ENCODE results near the gene CAPN12.

The CAPN12 gene

DNA sequence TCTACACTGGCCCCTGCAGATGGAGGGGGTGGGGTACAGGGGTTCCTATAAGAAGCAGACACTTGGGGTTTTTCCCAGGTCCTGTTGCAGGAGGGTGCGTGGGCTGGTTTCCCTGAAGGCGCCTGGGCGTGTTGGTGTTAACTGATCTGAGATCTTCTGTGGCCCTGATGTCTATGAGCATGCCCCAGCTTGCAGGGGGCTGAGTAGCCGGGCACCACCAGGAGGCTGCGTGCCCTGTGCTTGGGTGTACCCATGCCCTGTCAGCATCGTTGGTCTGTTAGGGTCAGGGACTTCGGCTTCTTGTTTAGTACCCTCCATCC lies 45.3 kb downstream of the CAPN12 start:
- no peak overlapping the region for H3K27ac ChIP-seq
- no peak for TF ChIP-seq CTCF (IDR thresholded peaks at IDR 0.05; ENCODE audit: low read depth, low read length)

DNA sequence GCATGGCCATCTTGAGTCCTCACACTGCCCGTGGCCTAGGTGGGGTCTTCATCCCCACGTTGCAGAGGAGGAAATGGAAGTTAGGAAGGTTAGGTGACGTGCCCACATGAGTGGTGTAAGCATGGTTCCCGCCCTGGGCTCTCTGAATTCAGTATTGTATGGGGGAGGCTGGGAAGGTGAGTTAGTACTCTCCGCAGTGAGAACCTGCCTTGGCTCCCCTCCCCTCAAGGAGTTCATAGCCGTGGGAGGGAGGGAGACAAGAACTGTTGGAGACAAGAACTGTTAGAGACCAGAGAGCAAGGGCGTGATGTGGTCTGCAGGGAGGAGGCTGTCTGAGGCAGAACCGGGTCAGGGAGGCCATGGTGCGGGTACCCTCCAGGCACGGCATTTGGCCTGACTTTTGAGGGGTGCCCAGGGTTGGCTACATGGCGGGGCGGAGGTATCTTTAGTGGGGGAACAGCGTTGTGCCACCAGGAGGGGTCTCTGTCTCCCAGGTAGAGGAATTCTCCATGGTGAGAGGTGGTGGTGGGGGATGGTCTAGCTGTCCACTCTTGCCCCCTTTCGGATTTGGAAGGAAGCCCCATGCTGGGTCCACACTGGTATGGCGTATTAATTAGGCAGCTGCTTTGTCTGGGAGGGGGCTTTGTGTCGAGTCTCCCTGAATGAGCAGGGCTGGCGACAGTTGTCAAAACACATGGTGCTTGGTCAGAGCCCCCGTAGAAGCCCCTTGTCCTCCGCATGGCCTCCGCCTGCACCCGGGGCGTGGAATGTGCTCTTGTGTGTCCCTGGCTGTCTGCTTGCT lies 45.8 kb downstream of the CAPN12 start:
- no peak overlapping the region for H3K27ac ChIP-seq
- peaks cover 92% of the 10 kb centered on the region for H3K36me3 ChIP-seq
- no peak for DNase-seq
- H3K9me3 ChIP-seq (ENCODE audit: severe bottlenecking), result no peaks in the 10 kb centered on the region
- no peak overlapping the region for H3K4me3 ChIP-seq (ENCODE audit: low read depth, low read length)
- no peaks in the 10 kb centered on the region for H3K27me3 ChIP-seq (ENCODE audit: insufficient read depth, low read depth, severe bottlenecking)
- no peak for TF ChIP-seq CTCF (IDR thresholded peaks at IDR 0.05; ENCODE audit: low read depth, low read length)

More for the DNA sequence above, 45.3 kb downstream of the CAPN12 start:
- Histone ChIP-seq H3K27me3 (ENCODE audit: insufficient read depth, low read depth, severe bottlenecking) (no peaks in the 10 kb centered on the region), H3K4me3 (ENCODE audit: low read depth, low read length) (no peak overlapping the region), H3K9me3 (ENCODE audit: severe bottlenecking) (no peaks in the 10 kb centered on the region), H3K36me3 (peaks cover 92% of the 10 kb centered on the region)
- no peak for DNase-seq

- Histone ChIP-seq H3K36me3 (peaks cover 92% of the 10 kb centered on the region), H3K4me3 (ENCODE audit: low read depth, low read length) (no peak overlapping the region), H3K27me3 (ENCODE audit: insufficient read depth, low read depth, severe bottlenecking) (no peaks in the 10 kb centered on the region), H3K27ac (no peak overlapping the region), H3K9me3 (ENCODE audit: severe bottlenecking) (no peaks in the 10 kb centered on the region)
- no peak for TF ChIP-seq CTCF (IDR thresholded peaks at IDR 0.05; ENCODE audit: low read depth, low read length)
- no peak for DNase-seq
Observed at GRCh38 chr19:38697641-38698071, 46.6 kb downstream of the CAPN12 start.

- H3K36me3 ChIP-seq, result peaks cover 90% of the 10 kb centered on the region
Observed at GRCh38 chr19:38697197-38697596, 47.1 kb downstream of the CAPN12 start.

DNA sequence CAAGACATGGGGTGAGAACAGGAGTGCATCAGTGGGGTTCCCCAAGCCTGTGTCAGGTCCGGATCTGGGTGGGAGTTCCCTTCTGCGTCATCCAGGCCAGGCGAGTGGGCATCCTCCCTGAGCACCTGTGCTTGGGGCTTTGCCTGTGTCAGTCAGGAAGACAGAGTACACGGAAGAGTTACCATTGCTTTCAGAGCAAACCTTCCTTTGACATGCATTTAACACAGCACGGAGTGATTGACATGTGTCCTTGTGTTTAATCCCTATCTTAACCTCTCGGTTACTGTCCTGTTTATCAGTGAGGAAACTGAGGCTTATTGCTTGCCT lies 47.6 kb downstream of the CAPN12 start:
- H3K36me3 ChIP-seq, result peaks cover 90% of the 10 kb centered on the region
- no peak overlapping the region for H3K27ac ChIP-seq
- DNase-seq, result no peak
- no peaks in the 10 kb centered on the region for H3K27me3 ChIP-seq (ENCODE audit: insufficient read depth, low read depth, severe bottlenecking)
- no peaks in the 10 kb centered on the region for H3K9me3 ChIP-seq (ENCODE audit: severe bottlenecking)
- no peak for TF ChIP-seq CTCF (IDR thresholded peaks at IDR 0.05; ENCODE audit: low read depth, low read length)
- H3K4me3 ChIP-seq (ENCODE audit: low read depth, low read length), result no peak overlapping the region

More at GRCh38 chr19:38697197-38697596, 47.1 kb downstream of the CAPN12 start:
- H3K27ac ChIP-seq, result no peak overlapping the region
- no peaks in the 10 kb centered on the region for H3K9me3 ChIP-seq (ENCODE audit: severe bottlenecking)
- H3K4me3 ChIP-seq (ENCODE audit: low read depth, low read length), result no peak overlapping the region
- no peaks in the 10 kb centered on the region for H3K27me3 ChIP-seq (ENCODE audit: insufficient read depth, low read depth, severe bottlenecking)
- no peak for TF ChIP-seq CTCF (IDR thresholded peaks at IDR 0.05; ENCODE audit: low read depth, low read length)
- DNase-seq, result no peak

All from WERI-Rb-1 (cell line).